HuH-7.5 (cell line): Measurements from ENCODE around the gene NKX3-2.

ENCODE experiments used
- DNase-seq: peaks from one replicate; pipeline ENCODE4 v3.0.0; 2011; ENCODE audit warnings: low spot score

Gene NKX3-2

GRCh38 chr4:13504374-13504773, 39.9 kb downstream of the NKX3-2 start:
- no peak for DNase-seq

GRCh38 chr4:13498469-13498868, 45.8 kb downstream of the NKX3-2 start:
- DNase-seq: no peak

GRCh38 chr4:13496605-13497004, 47.7 kb downstream of the NKX3-2 start:
- no peak for DNase-seq

- DNase-seq: no peak
These were observed 48.6 kb downstream of the NKX3-2 start for GRCh38 chr4:13495753-13496152.

- DNase-seq: no peak
These were observed 50.5 kb downstream of the NKX3-2 start for GRCh38 chr4:13493793-13494192.

- no peak for DNase-seq
These were observed 51.6 kb downstream of the NKX3-2 start for GRCh38 chr4:13492747-13493146.
